H1 (cell line): Measurements from ENCODE around the gene DYNC1H1. TPM values are rescaled to one million over a fixed set of nuclear protein-coding genes. Genes with fewer than 3 reads are reported as not detected.

Experiments
- CTCF ChIA-PET: fragments of 300-600 bp; sonication (Branson Sonifier 250); formaldehyde crosslinking; loops from one replicate; lab custom pipeline; 2021; ENCODE audit not compliant: partially characterized antibody; lab: Charles Lee
- POLR2A ChIA-PET: fragments of 300-600 bp; sonication (Branson Sonifier 250); formaldehyde crosslinking; loops from one replicate; lab custom pipeline; 2021; ENCODE audit warnings: inconsistent platforms; ENCODE audit not compliant: partially characterized antibody; lab: Charles Lee
- DNase-seq, 2 experiments: peaks; one replicate each; pipeline versions ENCODE4 v3.0.0 to v3.0.0-alpha.2; 2010 to 2022; ENCODE audit warnings: low spot score in 2 of 2, low read depth in 1 of 2, mixed read lengths in 1 of 2
- FAIRE-seq: peaks from 2 replicates; lab custom pipeline; 2011; peaks lifted over from hg19 to GRCh38; lab: Jason Lieb, UNC
- H2AFZ ChIP-seq: 2 replicates; pipeline ENCODE4 v1.8.1; 2012; ENCODE audit warnings: low read length, inconsistent platforms
- H2AK5ac ChIP-seq: 2 replicates; pipeline ENCODE4 v1.6.1; 2013; ENCODE audit warnings: low read depth, low read length
- H2BK120ac ChIP-seq: replicated peaks from 2 replicates; pipeline ENCODE3; 2013; ENCODE audit warnings: low read depth, low read length, inconsistent platforms
- H2BK12ac ChIP-seq: 2 replicates; pipeline ENCODE4 v1.6.1; 2013; ENCODE audit warnings: low read depth, low read length
- H2BK15ac ChIP-seq: 2 replicates; pipeline ENCODE4 v1.6.1; 2013; ENCODE audit warnings: low read length
- H2BK20ac ChIP-seq: 2 replicates; pipeline ENCODE4 v1.6.1; 2013; ENCODE audit warnings: low read length
- H2BK5ac ChIP-seq: 2 replicates; pipeline ENCODE4 v1.6.1; 2013; ENCODE audit warnings: low read depth, low read length
- H3K14ac ChIP-seq: 2 replicates; pipeline ENCODE4 v1.6.1; 2013; ENCODE audit warnings: inconsistent platforms; ENCODE audit not compliant: insufficient read length
- H3K18ac ChIP-seq: 2 replicates; pipeline ENCODE4 v1.6.1; 2013; ENCODE audit warnings: low read length; ENCODE audit errors: extremely low read depth
- H3K23ac ChIP-seq: 2 replicates; pipeline ENCODE4 v1.6.1; 2013; ENCODE audit warnings: inconsistent platforms; ENCODE audit not compliant: insufficient read length
- H3K23me2 ChIP-seq: 2 replicates; pipeline ENCODE4 v1.6.1; 2013; ENCODE audit warnings: low read depth, low read length
- H3K27ac ChIP-seq: 2 replicates; pipeline ENCODE4 v1.6.1; 2011; ENCODE audit warnings: low read depth, low read length, inconsistent platforms
- H3K27me3 ChIP-seq, 4 experiments: replicated peaks in 1 of 4; 1 replicate in 1 of 4; 2 replicates in 3 of 4; pipeline versions ENCODE4 v1.6.1 to v1.8.1; 2011 to 2013; ENCODE audit warnings: low read length in 3 of 4, mild to moderate bottlenecking in 3 of 4, inconsistent platforms in 2 of 4, mixed read lengths in 2 of 4, moderate library complexity in 1 of 4; ENCODE audit not compliant: control insufficient read depth in 3 of 4, insufficient read depth in 3 of 4; ENCODE audit errors: extremely low read depth in 1 of 4
- H3K36me3 ChIP-seq, 4 experiments: 2 replicates each; pipeline versions ENCODE4 v1.6.1 to v1.8.1; 2011 to 2013; ENCODE audit warnings: mild to moderate bottlenecking in 4 of 4, low read length in 3 of 4, moderate library complexity in 2 of 4, control low read depth in 1 of 4, inconsistent platforms in 1 of 4; ENCODE audit not compliant: insufficient read depth in 4 of 4, control insufficient read depth in 2 of 4
- H3K4ac ChIP-seq: replicated peaks from 2 replicates; pipeline ENCODE3; 2013; ENCODE audit warnings: low read length, low read depth, mixed read lengths, inconsistent platforms; ENCODE audit not compliant: insufficient read length
- H3K4me1 ChIP-seq, 4 experiments: replicated peaks in 1 of 4; 1 replicate in 1 of 4; 2 replicates in 3 of 4; pipeline versions ENCODE4 v1.6.1 to v1.8.1; 2011 to 2013; ENCODE audit warnings: low read length in 3 of 4, inconsistent platforms in 2 of 4, mixed read lengths in 1 of 4; ENCODE audit not compliant: insufficient read depth in 4 of 4, control insufficient read depth in 3 of 4
- H3K4me2 ChIP-seq, 2 experiments: 2 replicates each; pipeline versions ENCODE4 v1.6.1 to v1.8.1; 2011 to 2013; ENCODE audit warnings: low read depth in 2 of 2, low read length in 2 of 2, control low read depth in 1 of 2, inconsistent platforms in 1 of 2, mild to moderate bottlenecking in 1 of 2; ENCODE audit not compliant: insufficient read depth in 1 of 2
- H3K4me3 ChIP-seq, 4 experiments: fragments of 200-600, 300-600 bp in 1 of 4; sonication (generic), shearing (Covaris generic), sonication (Bioruptor Twin) in 1 of 4; 2 replicates each; pipeline versions ENCODE4 v1.5.1 to v1.8.1; 2011 to 2016; ENCODE audit warnings: low read length in 4 of 4, low read depth in 3 of 4, control low read depth in 2 of 4, inconsistent platforms in 2 of 4, mild to moderate bottlenecking in 2 of 4, mixed read lengths in 1 of 4, moderate library complexity in 1 of 4; ENCODE audit not compliant: insufficient read depth in 2 of 4; ENCODE audit errors: extremely low read depth in 1 of 4
- H3K56ac ChIP-seq: replicated peaks from 2 replicates; pipeline ENCODE3; 2013; ENCODE audit warnings: low read depth, mild to moderate bottlenecking, mixed read lengths, low read length, inconsistent platforms; ENCODE audit not compliant: insufficient read length
- H3K79me1 ChIP-seq: 2 replicates; pipeline ENCODE4 v1.6.1; 2013; ENCODE audit warnings: low read depth, low read length, control low read depth
- H3K79me2 ChIP-seq, 2 experiments: 2 replicates each; pipeline versions ENCODE4 v1.6.1 to v1.8.1; 2012 to 2013; ENCODE audit warnings: low read length in 2 of 2, mild to moderate bottlenecking in 2 of 2, inconsistent platforms in 1 of 2; ENCODE audit not compliant: insufficient read depth in 2 of 2, control insufficient read depth in 1 of 2
- H3K9ac ChIP-seq, 4 experiments: replicated peaks in 1 of 4; 1 replicate in 1 of 4; 2 replicates in 3 of 4; pipeline versions ENCODE4 v1.6.1 to v1.8.1; 2011 to 2013; ENCODE audit warnings: low read depth in 3 of 4, low read length in 3 of 4, control low read depth in 2 of 4, mild to moderate bottlenecking in 2 of 4, moderate library complexity in 2 of 4, inconsistent platforms in 1 of 4; ENCODE audit errors: extremely low read depth in 1 of 4
- H3K9me3 ChIP-seq, 2 experiments: 2 replicates each; pipeline versions ENCODE4 v1.6.1 to v1.8.1; 2012 to 2013; ENCODE audit warnings: mild to moderate bottlenecking in 2 of 2, moderate library complexity in 2 of 2, control low read depth in 1 of 2, inconsistent platforms in 1 of 2, low read depth in 1 of 2, low read length in 1 of 2, mixed read lengths in 1 of 2; ENCODE audit not compliant: insufficient read depth in 2 of 2
- H4K20me1 ChIP-seq, 2 experiments: replicated peaks in 1 of 2; 2 replicates each; pipeline versions ENCODE3 to v1.8.1; 2011 to 2013; ENCODE audit warnings: inconsistent platforms in 2 of 2, low read length in 2 of 2, mild to moderate bottlenecking in 1 of 2; ENCODE audit not compliant: insufficient read depth in 2 of 2, control insufficient read depth in 1 of 2
- H4K5ac ChIP-seq: 2 replicates; pipeline ENCODE4 v1.6.1; 2013; ENCODE audit warnings: low read length, low read depth, mixed read lengths, inconsistent platforms; ENCODE audit not compliant: insufficient read length
- H4K8ac ChIP-seq: 2 replicates; pipeline ENCODE4 v1.8.0; 2013; ENCODE audit warnings: mild to moderate bottlenecking, moderate library complexity, low read length, inconsistent platforms; ENCODE audit not compliant: insufficient read depth; ENCODE audit errors: extremely low read depth
- H4K91ac ChIP-seq: replicated peaks from 2 replicates; pipeline ENCODE3; 2013; ENCODE audit warnings: low read length, mixed read lengths, inconsistent platforms; ENCODE audit not compliant: insufficient read length
- BRCA1 ChIP-seq: IDR thresholded peaks from 2 replicates; pipeline ENCODE4 v1.6.1; 2012; ENCODE audit warnings: low read depth, low read length, improper control_type of control experiment
- CTCF ChIP-seq, 3 experiments: IDR thresholded peaks; 1 replicate in 2 of 3; 2 replicates in 1 of 3; pipeline versions ENCODE4 v1.5.1 to v1.6.1; 2011; ENCODE audit warnings: low read length in 3 of 3, mild to moderate bottlenecking in 3 of 3, inconsistent platforms in 2 of 3, low read depth in 1 of 3, moderate library complexity in 1 of 3; ENCODE audit not compliant: insufficient read depth in 1 of 3; ENCODE audit errors: control extremely low read depth in 1 of 3
- E2F6 ChIP-seq: IDR thresholded peaks from 2 replicates; pipeline ENCODE4 v1.6.1; 2012; ENCODE audit warnings: inconsistent platforms
- EGR1 ChIP-seq: IDR thresholded peaks from 2 replicates; pipeline ENCODE4 v1.6.1; 2011; ENCODE audit warnings: low read depth, low read length, borderline replicate concordance
- GTF2F1 ChIP-seq: IDR thresholded peaks from 2 replicates; pipeline ENCODE4 v1.6.1; 2012; ENCODE audit warnings: low read depth, low read length, improper control_type of control experiment, borderline replicate concordance
- NRF1 ChIP-seq: IDR thresholded peaks from 2 replicates; pipeline ENCODE4 v1.6.1; 2011; ENCODE audit warnings: mild to moderate bottlenecking, low read depth, low read length, improper control_type of control experiment
- RXRA ChIP-seq: IDR thresholded peaks from 2 replicates; pipeline ENCODE4 v1.6.1; 2011; ENCODE audit warnings: low read depth, mild to moderate bottlenecking, low read length, moderate library complexity; ENCODE audit not compliant: insufficient read depth
- TEAD4 ChIP-seq: IDR thresholded peaks from 2 replicates; pipeline ENCODE4 v1.6.1; 2012; ENCODE audit warnings: low read depth, low read length, inconsistent platforms, mixed read lengths
- USF2 ChIP-seq: IDR thresholded peaks from 2 replicates; pipeline ENCODE4 v1.6.1; 2011; ENCODE audit warnings: low read length, improper control_type of control experiment
- WGBS, 2 experiments: shearing (Covaris generic) in 1 of 2; methylation state at CpG; one replicate each; pipeline versions ENCODE4 v1.1.6 to v1.1.7; 2013 to 2015; ENCODE audit warnings: low lambda C conversion rate in 2 of 2, mixed read lengths in 2 of 2, inconsistent platforms in 1 of 2, low coverage in 1 of 2, missing lambda C conversion rate in 1 of 2; ENCODE audit not compliant: insufficient replicate concordance in 2 of 2, insufficient coverage in 1 of 2, insufficient read length in 1 of 2; ENCODE audit errors: extremely low coverage in 1 of 2, missing lambda C conversion rate in 1 of 2; 5-methylcytosine and 5-hydroxymethylcytosine counted together
- polyA plus RNA-seq, 7 experiments: library from polyadenylated mRNA; depleted of rRNA in 3 of 7; stranded (reverse) in 5 of 7; unstranded in 2 of 7; fragments of >200 nt in 5 of 7; fragments of 200-250 nt in 2 of 7; gene quantifications; 1 replicate in 5 of 7; 2 replicates in 1 of 7; 4 replicates in 1 of 7; pipeline versions ENCODE4 v1.2.1 to v1.2.3, GENCODE V29; 2011 to 2013; ENCODE audit warnings: missing spikeins in 2 of 7, mixed read lengths in 2 of 7
- total RNA-seq: library from RNA; stranded (reverse); fragmentation: NEBNext Ultra II Directional; extraction: Animal tissue kit (Norgen Biotek cat#: 25700); gene quantifications from 2 replicates; pipeline ENCODE4 v1.2.1, GENCODE V29; 2021

Gene DYNC1H1
- total and polyA plus RNA-seq, 2 of the 8 experiments (the other 6 are each of a cell fraction or from before 2014, with no cell fraction given), result 238 to 387 TPM

GRCh38 chr14:102086709-102086971 lies 122.3 kb downstream of the DYNC1H1 start:
- H3K9ac ChIP-seq, result peak overlapping the region; percentile 65 to 93 (median 75)
- no peak overlapping the region for H2BK120ac ChIP-seq
- H3K4me3 ChIP-seq, result peak overlapping the region; percentile 78 to 98 (median 87)
- peak overlapping the region; percentile 73 for H3K56ac ChIP-seq
- no peak overlapping the region for H2BK20ac ChIP-seq
- H4K20me1 ChIP-seq, result peaks cover 6 to 8% of the 10 kb centered on the region in 2 experiments
- no peak overlapping the region; the same call in 1 of the 2 replicates for H3K18ac ChIP-seq
- H2BK12ac ChIP-seq, result no peak overlapping the region
- no peaks in the 10 kb centered on the region; the same call in 1 of the 2 replicates for H3K23me2 ChIP-seq
- peak overlapping the region; percentile 75; the same call in 1 of the 2 replicates for H3K27ac ChIP-seq
- H2AFZ ChIP-seq, result no peak overlapping the region
- no peaks in the 10 kb centered on the region for H3K9me3 ChIP-seq
- H2BK15ac ChIP-seq, result no peak overlapping the region
- H3K4me2 ChIP-seq, result peak overlapping the region; percentile 52 to 75
- peaks cover 28 to 45% (median 39%) of the 10 kb centered on the region in 4 experiments for H3K36me3 ChIP-seq
- no peak overlapping the region for H4K91ac ChIP-seq
- WGBS, 2 experiments, result 3% methylated on average over 16 of the region's 32 CpGs; no CpG with 5 or more reads in 1 of the 2 experiments
- H3K14ac ChIP-seq, result no peak overlapping the region
- H3K79me1 ChIP-seq, result no peaks in the 10 kb centered on the region; the same call in 1 of the 2 replicates
- peaks cover 5 to 37% of the 10 kb centered on the region in 2 experiments for H3K79me2 ChIP-seq
- DNase-seq (no peak), FAIRE-seq (no peak)
- H2BK5ac ChIP-seq, result peak overlapping the region; percentile 52; the same call in 1 of the 2 replicates
- H4K8ac ChIP-seq, result peak overlapping the region; percentile 86; the same call in 1 of the 2 replicates
- no peak overlapping the region for H3K4ac ChIP-seq
- no peak overlapping the region for H3K23ac ChIP-seq
- H3K27me3 ChIP-seq, result no peaks in the 10 kb centered on the region
- peaks cover 4 to 18% (median 12%) of the 10 kb centered on the region in 4 experiments for H3K4me1 ChIP-seq
- POLR2A ChIA-PET, result interaction anchor here (0.9 to 4.5 kb wide), 6 partner anchors 9 to 126 kb away, joined by 3 to 39 read pairs (median 3); no protein-coding TSS in a partner anchor
- H4K5ac ChIP-seq, result no peak overlapping the region
- H2AK5ac ChIP-seq, result no peak overlapping the region
- CTCF ChIA-PET, result interaction anchor here (0.8 to 2.2 kb wide), 2 partner anchors 10 to 25 kb away, joined by 3 to 11 read pairs; no protein-coding TSS in a partner anchor
- TF ChIP-seq RXRA (no peak), NRF1 (no peak), EGR1 (no peak), GTF2F1 (no peak), USF2 (no peak), TEAD4 (no peak), BRCA1 (no peak), E2F6 (no peak), CTCF (IDR thresholded peaks at IDR 0.05; ENCODE audit: control extremely low read depth in 1 of 3, insufficient read depth in 1 of 3, low read depth in 1 of 3, low read length in 3 of 3) (no peak)
